ENCODE results near the gene SLC2A9. TPM values are rescaled to one million over a fixed set of nuclear protein-coding genes. Genes with fewer than 3 reads are reported as not detected.

Gene SLC2A9
- total RNA-seq, 2 experiments from 2014 or later: 0.39 to 0.76 TPM

- POLR2A ChIA-PET: no interaction called here
- Mint-ChIP-seq H3K9me3 (ENCODE audit: low read depth) (no peaks in the 10 kb centered on the region), H3K27me3 (no peaks in the 10 kb centered on the region), H3K27ac (no peak overlapping the region), H3K4me3 (no peak overlapping the region), H3K36me3 (ENCODE audit: low read depth) (no peaks in the 10 kb centered on the region), H3K4me1 (no peaks in the 10 kb centered on the region)
- intact Hi-C loops (cut with DNase I, micrococcal nuclease): no loop called here
- CTCF ChIA-PET: no interaction called here
- ATAC-seq (no peak), DNase-seq (no peak)
Measured at GRCh38 chr4:9893329-9894108, 127.8 kb downstream of the SLC2A9 start.

GRCh38 chr4:9891740-9892139 lies 129.6 kb downstream of the SLC2A9 start:
- Mint-ChIP-seq H3K36me3 (ENCODE audit: low read depth) (no peaks in the 10 kb centered on the region), H3K4me3 (no peak overlapping the region), H3K27ac (no peak overlapping the region), H3K9me3 (ENCODE audit: low read depth) (no peaks in the 10 kb centered on the region), H3K4me1 (no peaks in the 10 kb centered on the region), H3K27me3 (no peaks in the 10 kb centered on the region)
- ChIA-PET POLR2A (no interaction called here), CTCF (no interaction called here)
- DNase-seq (no peak), ATAC-seq (no peak)
- intact Hi-C loops (cut with DNase I, micrococcal nuclease): no loop called here

GRCh38 chr4:9891056-9891455 lies 130.2 kb downstream of the SLC2A9 start:
- ATAC-seq (no peak), DNase-seq (no peak)
- Mint-ChIP-seq H3K36me3 (ENCODE audit: low read depth) (no peaks in the 10 kb centered on the region), H3K9me3 (ENCODE audit: low read depth) (no peaks in the 10 kb centered on the region), H3K4me3 (no peak overlapping the region), H3K27ac (no peak overlapping the region), H3K4me1 (no peaks in the 10 kb centered on the region), H3K27me3 (no peaks in the 10 kb centered on the region)
- intact Hi-C loops (cut with DNase I, micrococcal nuclease): no loop called here
- ChIA-PET POLR2A (no interaction called here), CTCF (no interaction called here)

GRCh38 chr4:9889306-9889705 lies 132.0 kb downstream of the SLC2A9 start:
- H3K9me3 Mint-ChIP-seq (ENCODE audit: low read depth): no peaks in the 10 kb centered on the region

DNA sequence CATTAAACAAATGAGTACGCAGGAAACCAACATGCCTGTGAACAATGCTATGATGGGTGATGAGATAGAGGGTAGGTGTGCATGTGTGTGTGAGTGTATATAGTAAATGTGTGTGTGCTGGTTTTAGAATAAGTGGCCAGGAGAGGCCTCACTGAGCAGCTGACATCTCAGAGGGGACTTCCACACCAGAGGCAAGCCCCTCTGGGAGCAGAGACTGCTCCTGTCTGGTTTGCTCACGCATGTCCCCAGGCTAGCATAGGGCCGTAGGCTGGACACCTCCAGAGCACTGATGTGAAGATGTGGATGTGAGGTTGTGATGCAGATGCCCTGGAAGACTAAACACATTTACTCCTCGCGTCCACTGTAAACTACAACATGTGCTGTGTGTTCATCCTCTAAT lies 135.3 kb downstream of the SLC2A9 start:
- intact Hi-C loops (cut with DNase I, micrococcal nuclease): no loop called here

More at GRCh38 chr4:9889306-9889705, 132.0 kb downstream of the SLC2A9 start:
- Mint-ChIP-seq H3K4me1 (no peaks in the 10 kb centered on the region), H3K27ac (no peak overlapping the region), H3K4me3 (no peak overlapping the region), H3K36me3 (ENCODE audit: low read depth) (no peaks in the 10 kb centered on the region), H3K27me3 (peaks cover 2% of the 10 kb centered on the region)
- ATAC-seq (no peak), DNase-seq (no peak)
- ChIA-PET CTCF (interaction anchor here (0.6 kb wide), 1 partner anchor 57 kb away, joined by 3 read pairs; no protein-coding TSS in a partner anchor), POLR2A (no interaction called here)
- intact Hi-C loops (cut with DNase I, micrococcal nuclease): no loop called here

DNA sequence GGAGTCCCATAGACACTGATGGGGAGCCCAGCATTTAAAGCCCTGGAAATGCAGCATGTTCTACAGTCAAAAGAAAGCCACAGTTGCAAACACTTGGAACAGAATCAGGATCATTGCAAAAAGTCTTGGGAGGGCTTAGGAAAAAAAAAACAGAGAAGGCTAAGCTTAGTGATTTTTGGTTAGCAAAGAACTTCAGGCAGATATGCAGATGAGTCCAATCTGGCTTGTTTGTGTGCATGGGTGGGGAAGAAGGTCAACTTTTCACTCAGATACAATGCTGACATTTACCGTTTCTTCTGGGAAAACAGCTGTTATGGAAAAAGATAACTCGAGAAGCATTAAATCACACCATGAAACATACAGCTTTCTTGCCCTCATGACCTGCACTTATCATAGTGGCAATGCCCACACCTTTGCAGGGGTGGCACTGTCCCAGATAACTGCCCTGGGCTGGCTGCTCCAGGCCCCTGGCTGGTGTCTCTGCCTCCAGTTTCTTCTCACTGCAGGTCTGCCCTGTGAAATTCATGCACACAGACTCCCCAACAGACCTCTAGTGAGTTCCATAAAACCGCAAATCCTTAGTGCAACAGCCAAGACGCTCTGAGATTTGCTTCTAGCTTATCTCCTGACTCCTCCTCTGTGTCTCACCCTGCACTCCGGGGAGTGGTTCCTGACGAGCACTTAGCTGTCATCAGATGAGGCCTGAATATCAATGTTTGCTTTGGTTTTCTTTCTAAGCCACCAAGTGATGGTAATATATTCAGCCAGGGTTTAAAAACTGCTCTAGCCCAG lies 140.7 kb downstream of the SLC2A9 start:
- H3K27ac Mint-ChIP-seq: no peak overlapping the region
- H3K4me1 Mint-ChIP-seq: no peaks in the 10 kb centered on the region
- ChIA-PET POLR2A (no interaction called here), CTCF (interaction anchor here (1.2 kb wide), 1 partner anchor 18 kb away, joined by 3 read pairs; no protein-coding TSS in a partner anchor)
- H3K27me3 Mint-ChIP-seq: peaks cover 2% of the 10 kb centered on the region
- no peak overlapping the region for H3K4me3 Mint-ChIP-seq
- no peaks in the 10 kb centered on the region for H3K36me3 Mint-ChIP-seq (ENCODE audit: low read depth)
- no peaks in the 10 kb centered on the region for H3K9me3 Mint-ChIP-seq (ENCODE audit: low read depth)
- intact Hi-C loops (cut with DNase I, micrococcal nuclease): no loop called here
- no peak for ATAC-seq
- DNase-seq: no peak

More for the DNA sequence above, 135.3 kb downstream of the SLC2A9 start:
- no peak for ATAC-seq
- no peak overlapping the region for H3K27ac Mint-ChIP-seq
- no peaks in the 10 kb centered on the region for H3K4me1 Mint-ChIP-seq
- H3K9me3 Mint-ChIP-seq (ENCODE audit: low read depth): no peaks in the 10 kb centered on the region
- no peak for DNase-seq
- POLR2A ChIA-PET: no interaction called here
- CTCF ChIA-PET: no interaction called here
- H3K36me3 Mint-ChIP-seq (ENCODE audit: low read depth): no peaks in the 10 kb centered on the region
- peaks cover 2% of the 10 kb centered on the region for H3K27me3 Mint-ChIP-seq
- no peak overlapping the region for H3K4me3 Mint-ChIP-seq

DNA sequence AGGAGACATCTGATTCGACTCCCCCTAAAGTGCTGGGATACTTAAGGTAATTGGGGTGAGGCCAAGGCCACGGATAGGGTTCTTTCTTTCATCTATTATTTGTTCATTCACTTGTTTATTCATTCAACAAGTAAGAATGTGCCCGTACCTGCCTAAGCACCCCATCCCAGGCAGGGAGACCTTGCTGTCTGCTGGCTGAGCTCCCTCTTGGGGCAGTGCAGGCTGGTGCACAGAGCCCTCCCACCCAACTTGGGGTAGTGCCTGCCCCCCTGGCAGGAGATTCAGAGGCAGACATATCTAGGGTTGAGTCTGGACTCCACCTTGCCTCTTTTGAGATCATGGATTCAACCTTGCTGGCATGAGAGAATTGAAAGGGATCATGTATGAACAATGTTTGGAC lies 144.2 kb downstream of the SLC2A9 start:
- Mint-ChIP-seq H3K9me3 (ENCODE audit: low read depth) (no peaks in the 10 kb centered on the region), H3K4me3 (no peak overlapping the region), H3K4me1 (no peaks in the 10 kb centered on the region), H3K27ac (no peak overlapping the region), H3K36me3 (ENCODE audit: low read depth) (no peaks in the 10 kb centered on the region), H3K27me3 (no peaks in the 10 kb centered on the region)
- POLR2A ChIA-PET: no interaction called here
- DNase-seq (no peak), ATAC-seq (no peak)
- intact Hi-C loops (cut with DNase I, micrococcal nuclease): no loop called here
- CTCF ChIA-PET: no interaction called here

GRCh38 chr4:9875516-9875915 lies 145.8 kb downstream of the SLC2A9 start:
- no peak overlapping the region for H3K27ac Mint-ChIP-seq
- H3K4me3 Mint-ChIP-seq: no peak overlapping the region
- no peaks in the 10 kb centered on the region for H3K9me3 Mint-ChIP-seq (ENCODE audit: low read depth)
- no peaks in the 10 kb centered on the region for H3K36me3 Mint-ChIP-seq (ENCODE audit: low read depth)
- H3K27me3 Mint-ChIP-seq: peaks cover under 1% of the 10 kb centered on the region
- DNase-seq (no peak), ATAC-seq (no peak)
- intact Hi-C loops (cut with DNase I, micrococcal nuclease): no loop called here
- CTCF ChIA-PET: no interaction called here
- POLR2A ChIA-PET: no interaction called here
- H3K4me1 Mint-ChIP-seq: no peaks in the 10 kb centered on the region

DNA sequence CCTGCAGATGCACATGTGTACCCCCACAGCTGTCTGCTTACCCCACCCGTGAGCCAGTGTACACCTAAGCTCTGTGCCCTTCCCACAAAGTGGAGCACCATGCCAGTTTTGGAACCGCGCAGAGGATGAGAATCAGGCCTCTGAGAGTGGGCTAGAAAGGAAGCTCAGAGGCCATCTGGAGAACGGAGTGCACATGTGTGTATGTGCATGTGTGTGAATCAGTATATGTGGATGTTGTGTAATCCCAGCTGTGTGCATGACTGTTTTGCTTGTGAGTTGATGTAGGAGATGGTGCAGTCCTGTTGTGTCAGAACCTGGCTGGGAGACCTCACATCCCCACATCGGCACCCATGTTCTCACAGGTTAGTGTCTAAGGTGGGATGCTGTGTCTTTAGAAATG lies 146.9 kb downstream of the SLC2A9 start:
- H3K4me1 Mint-ChIP-seq: no peaks in the 10 kb centered on the region
- no peaks in the 10 kb centered on the region for H3K36me3 Mint-ChIP-seq (ENCODE audit: low read depth)
- H3K27ac Mint-ChIP-seq: no peak overlapping the region
- ChIA-PET POLR2A (no interaction called here), CTCF (interaction anchor here (1.1 kb wide), 1 partner anchor 32 kb away, joined by 3 read pairs; no protein-coding TSS in a partner anchor)
- H3K27me3 Mint-ChIP-seq: peaks cover 2% of the 10 kb centered on the region
- no peak for DNase-seq
- ATAC-seq: no peak
- intact Hi-C loops (cut with DNase I, micrococcal nuclease): no loop called here
- no peak overlapping the region for H3K4me3 Mint-ChIP-seq
- H3K9me3 Mint-ChIP-seq (ENCODE audit: low read depth): no peaks in the 10 kb centered on the region

DNA sequence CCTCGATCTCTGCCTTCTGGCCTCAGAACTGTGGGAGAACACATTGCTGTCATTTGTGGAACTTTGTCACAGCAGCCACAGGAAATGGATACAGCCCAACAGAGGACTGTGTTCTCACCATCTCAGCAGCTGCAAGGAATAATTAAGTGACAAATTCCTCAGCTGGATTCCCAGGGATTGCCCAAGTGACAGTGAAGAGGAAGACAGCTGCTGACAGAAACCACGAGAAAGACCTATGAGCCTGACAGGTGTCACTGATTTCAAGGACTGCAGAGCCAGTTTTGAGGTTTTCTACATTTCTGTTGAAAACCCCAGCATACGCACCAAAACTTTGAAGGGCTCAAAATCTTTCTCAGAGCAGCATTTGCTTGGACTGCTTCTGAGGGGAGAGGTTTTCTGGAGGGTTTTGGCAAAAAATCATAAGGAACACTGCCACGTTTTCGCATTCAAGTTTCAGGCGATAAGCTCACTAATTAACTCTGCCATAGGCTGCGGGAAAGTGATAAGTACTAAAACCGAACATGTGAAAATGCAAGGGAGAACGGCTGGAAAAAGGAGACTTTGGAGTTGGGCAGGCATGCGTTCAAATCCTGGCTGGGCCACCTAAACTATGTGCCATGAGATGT lies 151.0 kb downstream of the SLC2A9 start:
- H3K4me1 Mint-ChIP-seq: no peaks in the 10 kb centered on the region
- ATAC-seq: no peak
- POLR2A ChIA-PET: no interaction called here

DNA sequence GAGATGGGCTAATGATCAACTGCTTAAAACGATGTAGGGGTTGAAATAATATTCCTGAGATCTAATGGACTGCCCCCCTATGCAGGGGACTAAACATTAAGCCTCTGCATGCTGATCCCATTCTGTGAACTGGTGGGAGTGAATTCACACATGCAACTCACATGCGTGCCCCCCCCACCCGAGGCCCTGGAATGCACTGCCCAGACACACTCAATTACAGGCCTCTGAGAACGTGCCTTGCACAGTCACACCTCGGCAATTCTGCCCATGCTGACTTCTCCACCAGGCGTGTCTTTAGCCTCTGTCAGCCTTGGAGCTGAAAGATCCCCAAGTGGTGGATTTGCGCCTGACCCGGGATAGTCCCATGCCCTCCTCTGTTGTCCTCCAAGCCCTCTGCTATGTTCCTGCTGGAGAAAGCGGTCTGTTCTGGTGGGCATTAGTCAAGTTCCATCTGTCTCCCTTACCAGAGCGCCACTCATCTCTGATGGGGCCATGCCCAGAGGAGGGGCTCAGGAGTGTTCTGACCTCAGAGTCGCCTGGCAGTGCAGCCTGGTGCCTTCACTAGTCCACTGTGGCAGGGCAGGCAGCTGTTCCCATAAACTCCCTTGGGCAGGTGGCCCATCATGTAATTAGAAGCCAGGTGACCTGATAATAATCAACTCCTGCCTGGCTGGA lies 153.4 kb downstream of the SLC2A9 start:
- intact Hi-C loops (cut with DNase I, micrococcal nuclease): no loop called here
- H3K9me3 Mint-ChIP-seq (ENCODE audit: low read depth): no peaks in the 10 kb centered on the region
- no peaks in the 10 kb centered on the region for H3K36me3 Mint-ChIP-seq (ENCODE audit: low read depth)
- no peak for ATAC-seq
- H3K4me3 Mint-ChIP-seq: no peak overlapping the region
- no peaks in the 10 kb centered on the region for H3K4me1 Mint-ChIP-seq
- peaks cover 4% of the 10 kb centered on the region for H3K27me3 Mint-ChIP-seq
- ChIA-PET POLR2A (no interaction called here), CTCF (no interaction called here)
- no peak overlapping the region for H3K27ac Mint-ChIP-seq
- DNase-seq: no peak

More for the DNA sequence above, 151.0 kb downstream of the SLC2A9 start:
- CTCF ChIA-PET: no interaction called here
- H3K27me3 Mint-ChIP-seq: peaks cover 4% of the 10 kb centered on the region
- H3K27ac Mint-ChIP-seq: no peak overlapping the region
- H3K9me3 Mint-ChIP-seq (ENCODE audit: low read depth): no peaks in the 10 kb centered on the region
- no peak for DNase-seq
- no peak overlapping the region for H3K4me3 Mint-ChIP-seq
- intact Hi-C loops (cut with DNase I, micrococcal nuclease): no loop called here
- H3K36me3 Mint-ChIP-seq (ENCODE audit: low read depth): no peaks in the 10 kb centered on the region

Data from activated CD4-positive, alpha-beta T cell treated with anti-CD3 and anti-CD28 coated beads for 36 hours (primary cell).